Esophagus (tissue), 2 donors: Measurements from ENCODE around the gene MAT2A. TPM values are rescaled to one million over a fixed set of nuclear protein-coding genes. Genes with fewer than 3 reads are reported as not detected.

Source experiments
- H3K27ac ChIP-seq, 2 donors: one replicate each; pipeline ENCODE4 v1.5.1; 2013; ENCODE audit warnings: low read depth in 2 of 2, mild to moderate bottlenecking in 2 of 2, inconsistent platforms in 1 of 2, low read length in 1 of 2, moderate library complexity in 1 of 2
- H3K27me3 ChIP-seq, 2 donors: one replicate each; pipeline ENCODE4 v1.6.1; 2013; ENCODE audit warnings: low read length in 2 of 2, control low read depth in 1 of 2, mild to moderate bottlenecking in 1 of 2; ENCODE audit not compliant: insufficient read depth in 2 of 2, control insufficient read depth in 1 of 2
- H3K36me3 ChIP-seq, 2 donors: one replicate each; pipeline ENCODE4 v1.6.1; 2013; ENCODE audit warnings: low read length in 1 of 2; ENCODE audit not compliant: control insufficient read depth in 2 of 2, insufficient read depth in 2 of 2
- H3K4me1 ChIP-seq, 2 donors: one replicate each; pipeline ENCODE4 v1.6.1; 2013; ENCODE audit warnings: low read length in 1 of 2; ENCODE audit not compliant: control insufficient read depth in 2 of 2, insufficient read depth in 2 of 2
- H3K4me3 ChIP-seq, 2 donors: one replicate each; pipeline ENCODE4 v1.5.1; 2013; ENCODE audit warnings: low read length in 2 of 2, mild to moderate bottlenecking in 2 of 2, low read depth in 1 of 2, moderate library complexity in 1 of 2
- H3K9me3 ChIP-seq, 2 donors: one replicate each; pipeline ENCODE4 v1.6.1; 2013; ENCODE audit warnings: mild to moderate bottlenecking in 2 of 2, low read depth in 1 of 2, low read length in 1 of 2, moderate library complexity in 1 of 2; ENCODE audit not compliant: control insufficient read depth in 2 of 2, insufficient read depth in 1 of 2
- WGBS, 2 donors: extraction: QIAGEN DNeasy Blood & Tissue Kit; methylation state at CpG; one replicate each; pipeline ENCODE4 v1.1.7; 2013; 5-methylcytosine and 5-hydroxymethylcytosine counted together
- polyA plus RNA-seq, 2 donors: library from polyadenylated mRNA; stranded (reverse); fragments of 200-250 nt; gene quantifications; one replicate each; pipeline ENCODE4 v1.2.3, GENCODE V29; 2013
- donor health status: healthy with polysubstance abuse.
- donor health status: Bipolar disorder and iron deficiency.

Gene MAT2A
- polyA plus RNA-seq: 100 to 1,000 TPM in 1 of 2 donors, 10 to 100 TPM in 1; 53.9 to 113 TPM

DNA sequence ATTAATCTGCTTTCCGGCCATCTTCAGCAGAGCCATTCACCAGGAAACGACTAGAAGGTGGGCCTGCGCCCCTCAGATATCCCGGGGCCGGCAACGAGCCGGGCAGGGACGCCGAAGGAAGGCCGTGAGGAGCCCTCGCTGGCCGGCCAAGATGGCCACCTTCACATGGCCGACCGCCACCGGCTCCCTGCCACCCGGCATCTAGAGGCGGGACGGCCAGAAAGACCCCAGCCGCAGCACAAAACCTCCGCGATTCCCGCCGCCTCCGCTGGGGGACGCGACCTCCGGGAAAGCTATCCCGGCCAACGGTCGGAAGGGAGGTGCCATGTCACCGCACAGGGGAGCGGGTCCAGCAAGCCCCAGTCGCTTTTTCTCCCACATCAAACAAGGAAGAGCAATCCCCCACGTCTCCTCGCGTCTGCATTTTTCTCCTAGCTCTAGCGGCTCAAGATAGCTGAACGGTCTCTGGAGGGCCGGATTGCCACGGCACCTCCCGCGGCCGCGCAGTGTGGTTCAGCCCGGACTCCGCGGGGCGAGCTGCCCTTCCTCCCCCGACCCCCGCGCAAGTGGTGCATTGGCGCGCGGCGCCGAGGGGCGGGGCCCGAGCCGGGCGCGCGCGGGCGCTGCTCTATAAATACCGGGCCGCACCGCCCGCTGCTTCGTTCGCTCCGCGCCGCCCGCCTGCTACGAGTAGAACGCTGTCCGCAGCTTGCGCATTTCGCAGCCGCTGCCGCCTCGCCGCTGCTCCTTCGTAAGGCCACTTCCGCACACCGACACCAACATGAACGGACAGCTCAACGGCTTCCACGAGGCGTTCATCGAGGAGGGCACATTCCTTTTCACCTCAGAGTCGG, at the start of gene MAT2A:
TSS of gene MAT2A (plus strand) at position 662 of the 854 bp plus-strand sequence. CDS start at position 782, 120 bp downstream.
- Histone ChIP-seq H3K9me3 (no peaks in the 10 kb centered on the region), H3K36me3 (peaks cover 5 to 8% of the 10 kb centered on the region in 2 donors), H3K27ac (peak within 1 kb of the TSS; percentile 98 to 100), H3K4me3 (peak within 1 kb of the TSS; percentile 67 to 84), H3K27me3 (no peaks in the 10 kb centered on the region), H3K4me1 (peaks cover 0 to 3% of the 10 kb centered on the region in 2 donors)
- 0% methylated on average over 77 to 92 of the region's 92 CpGs for WGBS, 2 donors

DNA sequence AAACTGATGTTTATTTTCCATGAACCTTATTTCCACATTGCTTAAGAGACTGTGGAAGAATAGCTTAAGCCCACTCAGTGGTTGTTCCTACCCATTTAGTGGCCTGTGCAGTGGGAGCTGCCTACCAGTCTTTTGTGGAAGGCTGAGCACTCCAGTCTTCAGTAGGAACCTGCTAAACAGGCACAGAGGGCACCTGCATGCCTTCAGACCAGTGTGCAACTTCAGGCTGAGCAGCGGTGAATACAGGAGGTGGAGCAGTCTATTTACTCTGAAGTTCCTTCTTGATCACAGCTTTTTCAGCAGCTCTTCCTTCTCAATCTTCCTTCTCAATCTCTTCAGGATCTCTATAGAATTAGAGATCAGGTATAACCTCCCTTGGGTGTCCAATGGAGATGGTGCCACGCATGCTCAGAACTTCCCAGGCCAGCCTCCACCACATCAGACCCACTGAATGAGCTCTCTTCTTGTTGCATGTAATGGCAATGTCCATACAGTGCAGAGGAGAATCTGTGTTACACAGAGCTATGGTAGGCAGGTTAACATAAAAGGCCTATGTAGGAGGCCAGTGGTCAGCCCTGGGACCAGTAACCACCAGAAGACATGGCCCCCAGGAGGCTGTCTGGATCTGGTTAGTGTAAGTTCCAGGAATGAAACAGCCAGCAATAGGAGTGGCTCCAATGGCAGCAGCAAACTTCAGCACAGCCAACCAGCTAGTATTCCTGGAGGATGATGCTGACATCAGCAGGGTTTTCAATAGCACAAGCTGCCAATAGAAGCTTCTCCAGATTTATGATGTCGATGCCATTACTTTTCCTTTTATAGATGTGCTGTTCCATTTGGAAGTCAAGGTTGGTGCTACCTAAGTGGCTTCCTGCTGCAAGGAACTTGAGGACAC, 47.9 kb upstream of the MAT2A start:
- WGBS, 2 donors: 84 to 93% methylated on average over 3 of the region's 3 CpGs
- no peak overlapping the region for H3K4me3 ChIP-seq
- H3K36me3 ChIP-seq: no peaks in the 10 kb centered on the region
- no peaks in the 10 kb centered on the region for H3K27me3 ChIP-seq
- H3K9me3 ChIP-seq: no peaks in the 10 kb centered on the region
- H3K4me1 ChIP-seq: peaks cover 0 to 3% of the 10 kb centered on the region in 2 donors
- H3K27ac ChIP-seq: peak overlapping the region; percentile 40 to 71

DNA sequence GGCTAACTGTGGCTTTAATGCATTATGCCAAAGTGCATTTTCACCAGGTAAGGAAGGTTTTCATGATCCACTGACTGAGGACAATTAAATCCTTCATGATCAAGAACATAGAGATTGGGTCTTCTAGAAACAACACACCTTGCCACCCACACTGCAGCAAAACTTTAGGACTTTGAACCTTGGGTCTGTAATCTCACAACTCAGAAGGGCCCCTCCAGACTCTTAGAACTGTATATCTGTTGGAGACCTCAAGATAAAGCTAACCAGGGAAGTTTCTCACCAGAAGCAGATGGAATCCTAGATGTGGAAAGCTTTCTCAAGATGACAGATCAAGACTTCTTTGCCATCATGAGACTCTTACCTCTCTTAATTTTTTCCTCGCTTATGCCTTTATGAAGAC, 42.5 kb upstream of the MAT2A start:
- H3K4me1 ChIP-seq: no peaks in the 10 kb centered on the region
- WGBS, 2 donors: 97 to 98% methylated on average over 1 of the region's 1 CpG

DNA sequence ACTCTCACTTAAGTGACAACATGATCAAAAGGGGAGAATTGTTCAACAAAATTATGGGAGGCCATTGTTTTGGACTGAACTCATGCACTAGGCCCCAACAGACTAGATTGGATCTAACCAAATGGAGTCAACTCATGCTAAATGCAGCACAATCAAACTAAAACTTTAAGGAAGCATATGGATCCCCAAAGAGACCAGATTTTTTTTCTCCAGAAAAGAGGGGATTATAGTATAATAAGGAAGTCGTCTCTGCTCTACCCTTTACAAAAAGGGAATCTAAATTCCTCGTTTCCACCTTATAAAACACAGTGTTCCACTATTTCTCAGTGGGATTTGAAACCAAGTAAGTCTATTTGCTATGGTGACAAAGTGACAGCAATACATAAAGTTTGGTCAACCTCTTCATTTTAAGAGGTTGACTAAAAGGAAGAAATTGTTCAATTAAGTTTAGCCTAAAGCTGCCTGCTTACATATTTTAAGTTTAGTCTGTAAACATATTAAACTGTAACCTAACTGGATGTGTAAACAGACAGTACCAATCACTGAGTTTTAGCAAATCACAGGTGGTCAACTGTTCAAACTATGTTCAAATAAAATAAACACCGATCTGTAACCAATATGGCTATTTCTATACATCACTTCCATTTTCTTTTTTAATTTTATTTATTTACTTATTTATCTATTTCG, 40.9 kb upstream of the MAT2A start:
- Histone ChIP-seq H3K36me3 (no peaks in the 10 kb centered on the region), H3K9me3 (no peaks in the 10 kb centered on the region), H3K27ac (peak overlapping the region in 1 of 2 donors; percentile 66), H3K4me3 (no peak overlapping the region), H3K4me1 (peaks cover 0 to under 1% of the 10 kb centered on the region in 2 donors), H3K27me3 (no peaks in the 10 kb centered on the region)
- 81 to 89% methylated on average over 4 of the region's 4 CpGs for WGBS, 2 donors

More for the DNA sequence above, 42.5 kb upstream of the MAT2A start:
- Histone ChIP-seq H3K27me3 (no peaks in the 10 kb centered on the region), H3K27ac (no peak overlapping the region), H3K4me3 (no peak overlapping the region), H3K36me3 (no peaks in the 10 kb centered on the region), H3K9me3 (no peaks in the 10 kb centered on the region)

DNA sequence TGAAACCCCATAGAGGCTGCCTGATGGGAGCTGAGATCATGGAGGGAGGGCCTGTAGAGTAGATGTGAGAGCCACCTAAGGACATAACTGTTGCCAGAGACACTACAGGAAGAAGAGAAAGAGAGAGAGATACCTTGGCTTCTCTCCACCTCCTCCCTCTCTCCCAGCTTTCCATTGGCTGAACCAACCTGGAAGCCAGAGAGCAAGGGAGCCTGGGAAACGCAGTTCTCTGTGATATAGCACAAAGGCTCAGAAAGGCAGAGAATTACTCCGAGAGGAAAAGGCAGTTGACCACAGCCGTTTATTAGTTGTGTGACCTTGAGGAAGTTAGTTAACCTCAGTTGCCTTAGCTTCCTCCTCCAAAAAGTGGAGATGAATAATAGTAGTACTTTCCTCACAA, 37.7 kb upstream of the MAT2A start:
- Histone ChIP-seq H3K27me3 (no peaks in the 10 kb centered on the region), H3K36me3 (no peaks in the 10 kb centered on the region), H3K4me1 (peaks cover 8 to 22% of the 10 kb centered on the region in 2 donors), H3K27ac (peak overlapping the region in 1 of 2 donors; percentile 2), H3K9me3 (no peaks in the 10 kb centered on the region), H3K4me3 (no peak overlapping the region)
- 67 to 84% methylated on average over 3 of the region's 3 CpGs for WGBS, 2 donors

DNA sequence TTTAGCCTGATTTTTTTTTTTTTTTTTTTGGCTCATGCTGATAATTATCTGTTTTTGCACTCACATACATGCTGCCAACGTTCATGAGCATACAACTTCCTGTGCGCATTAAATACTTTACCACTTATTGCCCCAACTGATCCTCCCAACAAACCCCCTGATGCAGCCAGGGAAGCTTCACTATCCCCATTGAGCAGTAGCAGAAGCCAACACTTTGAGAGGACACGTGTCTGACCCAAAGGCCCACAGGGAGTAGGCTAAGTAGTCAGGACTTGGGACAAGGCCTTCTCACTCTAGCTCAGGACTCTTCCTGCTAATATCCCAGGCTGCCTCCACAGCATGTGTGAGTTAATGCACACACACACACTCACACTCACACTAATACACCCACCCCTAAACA, 36.2 kb upstream of the MAT2A start:
- Histone ChIP-seq H3K4me3 (no peak overlapping the region), H3K27ac (peak overlapping the region in 1 of 2 donors; percentile 9), H3K36me3 (no peaks in the 10 kb centered on the region), H3K9me3 (no peaks in the 10 kb centered on the region), H3K4me1 (peaks cover 8 to 22% of the 10 kb centered on the region in 2 donors), H3K27me3 (no peaks in the 10 kb centered on the region)
- WGBS, 2 donors: 72 to 76% methylated on average over 3 of the region's 3 CpGs

DNA sequence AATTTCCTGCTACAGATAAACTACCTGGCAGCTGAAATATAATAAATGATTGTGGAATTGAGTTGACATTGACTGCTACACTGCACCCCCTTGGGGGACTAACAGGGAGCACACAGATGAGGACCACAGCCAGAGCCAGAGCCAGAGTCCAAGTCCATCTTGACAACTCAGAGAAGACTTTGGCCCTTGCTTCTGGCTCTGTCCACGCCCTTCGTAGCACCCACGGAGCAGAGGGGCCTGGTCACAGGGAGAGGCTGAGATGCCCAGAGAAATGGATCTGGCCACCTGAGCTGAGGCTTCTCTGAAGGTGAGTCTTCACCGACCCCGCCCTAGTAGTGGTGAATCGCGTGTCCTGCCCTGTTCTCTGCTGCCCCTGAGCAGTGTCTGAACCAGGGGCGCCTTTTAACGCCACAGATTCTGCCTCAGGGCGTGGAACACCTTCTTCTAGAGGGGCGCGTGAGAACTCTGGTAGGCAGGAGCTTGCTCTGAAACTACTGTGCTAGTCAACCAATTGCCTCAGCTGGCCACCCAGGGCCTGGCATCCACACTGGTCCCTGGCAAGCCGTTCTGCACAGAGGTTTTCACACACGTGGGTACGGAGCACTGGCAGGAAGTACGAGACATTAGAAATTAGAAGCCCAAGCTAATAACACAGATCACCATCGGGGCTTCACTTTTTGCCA, 35.7 kb upstream of the MAT2A start:
- Histone ChIP-seq H3K27me3 (no peaks in the 10 kb centered on the region), H3K27ac (peak overlapping the region; percentile 46 to 79), H3K9me3 (no peaks in the 10 kb centered on the region), H3K36me3 (no peaks in the 10 kb centered on the region), H3K4me3 (no peak overlapping the region), H3K4me1 (peaks cover 8 to 22% of the 10 kb centered on the region in 2 donors)
- WGBS, 2 donors: 59 to 75% methylated on average over 17 of the region's 17 CpGs

DNA sequence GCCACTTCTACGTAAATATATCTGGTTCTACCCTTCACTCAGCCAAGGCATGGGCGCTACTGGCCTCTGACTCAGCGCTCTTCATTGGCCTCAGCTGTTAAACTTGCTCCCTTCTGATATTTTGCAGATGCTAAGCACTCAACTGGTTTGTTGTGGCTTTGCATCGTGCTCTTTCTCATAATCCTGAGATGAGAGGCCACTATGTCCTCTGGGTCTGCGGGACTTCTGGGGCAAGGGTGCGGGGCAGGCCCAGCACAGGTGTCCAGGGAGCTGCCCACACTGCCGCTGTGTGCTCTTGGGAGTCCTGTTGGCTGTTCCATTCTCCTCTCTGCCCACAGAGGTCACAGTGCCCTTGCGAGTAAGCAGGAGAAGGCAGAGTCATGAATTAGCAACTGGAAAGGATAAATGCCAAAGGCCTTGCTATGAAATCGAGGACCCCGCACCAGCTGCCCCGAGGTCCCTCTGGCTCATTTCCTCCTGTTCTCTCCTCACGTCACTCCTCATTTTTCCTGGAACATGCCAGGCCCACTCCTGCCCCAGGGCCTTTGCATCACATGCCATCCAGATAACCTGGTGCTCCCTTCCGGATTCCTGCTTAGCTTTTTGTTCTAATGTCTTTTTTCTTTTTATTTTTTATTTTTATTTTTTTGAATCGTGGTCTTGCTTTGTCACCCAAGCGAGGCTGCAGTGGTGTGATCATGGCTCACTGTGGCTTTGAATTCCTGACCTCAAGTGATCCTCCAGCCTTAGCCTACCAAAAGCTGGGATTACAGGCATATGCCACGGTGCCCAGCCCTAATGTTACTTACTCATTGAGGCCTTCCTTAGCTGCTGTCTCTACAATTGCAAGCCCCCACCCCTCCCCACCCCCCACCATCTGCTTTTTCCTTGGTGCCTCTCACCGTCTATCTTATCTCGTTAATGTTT, 34.9 kb upstream of the MAT2A start:
- H3K27ac ChIP-seq: peak overlapping the region; percentile 46 to 79
- H3K4me3 ChIP-seq: no peak overlapping the region
- H3K9me3 ChIP-seq: no peaks in the 10 kb centered on the region
- H3K27me3 ChIP-seq: no peaks in the 10 kb centered on the region
- H3K4me1 ChIP-seq: peaks cover 8 to 22% of the 10 kb centered on the region in 2 donors
- 73 to 75% methylated on average over 18 of the region's 18 CpGs for WGBS, 2 donors
- no peaks in the 10 kb centered on the region for H3K36me3 ChIP-seq
